Stimulated activated CD8-positive, alpha-beta memory T cell treated with anti-CD3 and anti-CD28 coated beads, Interleukin-12 subunit alpha, Interleukin-12 subunit beta, amount 100 ng/mL, for 24 hours (primary cell): ENCODE data around the gene BBS9.
"Not testable (repeated sequence)": the region's sequence is repeated elsewhere in the genome, so short reads cannot be mapped to it uniquely, and the experiment has no call there.

Experiments used
- DNase-seq: peaks from one replicate; pipeline ENCODE4 v3.0.0-alpha.2; 2020; ENCODE audit errors: extremely low read depth

BBS9 gene

DNA sequence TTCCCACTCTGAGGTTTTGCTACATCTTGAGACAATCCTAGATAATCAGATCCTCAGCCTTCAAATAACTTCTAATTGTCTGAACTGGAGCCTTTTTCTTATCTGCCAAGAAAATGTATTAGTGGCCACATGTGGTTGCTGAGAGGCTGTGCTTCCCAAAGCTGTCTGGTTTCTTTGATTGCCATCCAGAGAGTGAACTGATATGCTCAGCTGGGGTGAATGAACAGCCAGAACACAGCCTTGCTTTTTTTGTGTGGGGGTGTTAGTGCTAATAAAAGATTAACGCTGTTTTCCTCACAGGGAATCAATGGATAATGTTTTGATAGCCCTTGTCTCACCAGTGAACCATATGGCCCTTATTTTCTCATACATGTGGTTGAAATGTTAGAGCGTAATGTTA, 66.9 kb downstream of the BBS9 start:
- DNase-seq = no peak

GRCh38 chr7:33200282-33200681, 70.9 kb downstream of the BBS9 start:
- no peak for DNase-seq

- DNase-seq = no peak
Observed at GRCh38 chr7:33201821-33202220, 72.5 kb downstream of the BBS9 start.

DNA sequence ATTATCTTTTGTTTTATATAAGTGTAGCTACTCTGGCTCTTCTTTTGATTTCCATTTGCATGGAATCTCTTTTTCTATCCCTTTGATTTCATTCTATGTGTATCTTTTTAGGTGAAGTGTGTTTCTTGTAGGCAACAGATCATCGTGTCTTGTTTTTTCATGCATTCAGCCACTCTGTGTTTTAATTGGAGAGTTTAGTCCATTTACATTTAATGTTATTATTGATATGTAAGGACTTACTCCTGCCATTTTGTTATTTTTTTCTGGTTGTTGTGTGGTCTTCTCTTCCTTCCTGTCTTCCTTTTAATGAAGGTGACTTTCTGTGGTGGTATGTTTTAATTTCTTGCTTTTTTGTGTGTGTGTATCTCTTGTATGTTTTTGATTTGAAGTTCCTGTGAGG, 81.6 kb downstream of the BBS9 start:
- no peak for DNase-seq

GRCh38 chr7:33212144-33212543, 82.8 kb downstream of the BBS9 start:
- DNase-seq = no peak

- DNase-seq = no peak
Observed at GRCh38 chr7:33215992-33216391, 86.6 kb downstream of the BBS9 start.

DNA sequence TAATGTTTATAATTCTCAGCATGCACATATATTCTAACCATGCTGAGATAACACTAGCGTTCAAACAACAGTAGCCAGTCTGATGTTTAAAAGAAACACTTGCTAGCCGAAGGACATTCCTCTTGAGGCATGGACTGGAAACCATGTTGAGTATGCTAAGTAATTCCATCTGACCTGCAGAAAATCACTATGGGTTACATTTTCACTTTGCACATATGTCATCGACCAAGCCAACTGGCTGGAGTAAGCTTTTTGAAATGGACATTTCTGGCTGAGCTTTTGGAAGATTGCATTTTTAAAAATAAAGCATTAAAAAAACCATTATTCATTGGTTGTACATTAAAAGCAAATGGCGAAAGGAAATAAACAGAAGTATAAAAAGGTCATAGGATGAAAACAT, 88.2 kb downstream of the BBS9 start:
- DNase-seq = no peak

GRCh38 chr7:33218841-33219535, 89.6 kb downstream of the BBS9 start:
- DNase-seq = not testable (repeated sequence)

DNA sequence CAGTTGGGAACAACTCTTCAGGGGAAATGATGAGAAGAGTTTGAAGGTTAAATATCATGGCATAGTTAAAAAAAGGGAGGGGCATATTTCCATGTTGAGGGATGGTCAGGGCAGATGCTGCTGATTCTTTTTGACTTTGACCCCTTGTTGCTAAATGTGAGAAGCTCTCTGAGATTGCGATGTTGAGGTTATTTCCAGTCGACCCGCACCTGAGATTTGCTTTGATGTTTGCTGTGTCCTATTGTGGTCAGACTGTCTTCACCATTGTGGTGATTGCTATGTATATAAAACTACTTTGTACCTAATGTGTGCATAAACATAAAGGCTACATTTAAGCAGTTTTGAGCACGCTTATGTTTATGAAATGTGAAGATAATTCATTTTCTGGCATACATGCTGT, 90.9 kb downstream of the BBS9 start:
- no peak for DNase-seq

DNA sequence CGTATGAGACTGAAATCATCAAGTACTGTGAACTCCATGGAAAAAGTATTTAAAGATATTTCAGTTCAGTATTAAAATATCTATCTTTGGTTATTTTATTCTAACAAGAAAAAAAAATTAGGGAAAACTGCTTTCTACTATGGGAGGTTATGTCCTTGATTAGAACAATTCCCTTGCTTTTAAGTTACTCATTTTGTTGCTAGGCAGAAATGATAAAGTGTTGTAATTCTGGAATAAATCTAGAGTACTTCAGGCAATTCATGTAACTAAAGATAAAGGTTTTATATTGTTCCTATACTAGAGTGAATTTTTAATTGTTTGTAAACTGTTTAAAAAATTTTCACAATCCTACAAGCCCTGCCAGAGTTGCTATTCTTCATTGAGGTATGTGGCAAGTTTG, 92.0 kb downstream of the BBS9 start:
- DNase-seq = no peak

DNA sequence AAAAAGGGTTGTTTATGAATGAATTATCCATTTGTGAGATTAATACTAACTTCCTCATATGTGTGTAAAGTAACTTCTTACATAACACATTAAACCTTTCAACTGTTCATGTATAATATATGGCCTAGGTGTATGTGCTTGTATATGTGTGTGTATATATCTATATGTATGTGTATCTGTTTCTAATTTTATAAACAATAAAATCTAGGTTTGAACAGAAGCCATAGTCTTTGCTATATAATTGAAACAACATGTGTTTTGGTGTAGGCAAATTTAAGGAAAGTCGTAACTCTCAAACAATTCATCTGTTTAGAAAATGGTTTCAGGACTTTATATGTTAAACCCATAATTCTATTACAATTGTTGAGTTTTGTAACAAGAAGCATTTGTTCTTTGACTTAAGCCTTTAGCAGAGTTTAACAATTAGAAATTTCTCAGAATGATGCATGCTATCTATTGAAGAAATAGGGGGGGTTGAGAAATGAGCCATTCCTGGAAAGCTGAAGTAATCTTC, 103.3 kb downstream of the BBS9 start:
- DNase-seq = no peak

GRCh38 chr7:33233659-33234058, 104.3 kb downstream of the BBS9 start:
- DNase-seq = no peak

GRCh38 chr7:33237036-33237435, 107.7 kb downstream of the BBS9 start:
- DNase-seq = no peak

DNA sequence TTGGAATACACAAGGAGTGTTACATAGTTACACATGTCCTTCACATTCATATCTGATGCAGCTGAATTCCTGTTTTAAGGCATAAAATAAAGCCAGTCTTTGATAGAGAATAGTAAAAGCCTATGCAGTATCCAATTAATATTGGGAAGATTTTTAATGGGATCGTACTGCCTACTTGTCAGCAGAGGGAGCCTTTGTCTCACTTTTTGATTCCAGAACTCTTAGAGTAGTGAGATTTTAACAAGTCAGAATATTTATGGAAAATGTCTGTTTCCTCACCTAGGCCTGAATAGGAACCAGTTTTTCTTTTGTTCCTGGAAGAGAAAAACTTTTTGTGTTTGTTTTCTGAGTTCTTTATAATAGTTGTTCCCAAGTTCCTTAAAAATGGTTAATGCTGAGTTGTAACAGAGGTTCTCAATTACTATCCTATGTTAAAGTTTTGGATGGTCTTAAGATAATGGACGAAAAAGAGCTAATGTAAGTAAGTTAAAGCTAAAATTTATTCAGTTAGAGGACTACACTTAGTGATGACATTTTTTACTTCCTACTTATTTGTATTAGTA, 114.0 kb downstream of the BBS9 start:
- no peak for DNase-seq

- no peak for DNase-seq
Observed at GRCh38 chr7:33248671-33249070, 119.3 kb downstream of the BBS9 start.

DNA sequence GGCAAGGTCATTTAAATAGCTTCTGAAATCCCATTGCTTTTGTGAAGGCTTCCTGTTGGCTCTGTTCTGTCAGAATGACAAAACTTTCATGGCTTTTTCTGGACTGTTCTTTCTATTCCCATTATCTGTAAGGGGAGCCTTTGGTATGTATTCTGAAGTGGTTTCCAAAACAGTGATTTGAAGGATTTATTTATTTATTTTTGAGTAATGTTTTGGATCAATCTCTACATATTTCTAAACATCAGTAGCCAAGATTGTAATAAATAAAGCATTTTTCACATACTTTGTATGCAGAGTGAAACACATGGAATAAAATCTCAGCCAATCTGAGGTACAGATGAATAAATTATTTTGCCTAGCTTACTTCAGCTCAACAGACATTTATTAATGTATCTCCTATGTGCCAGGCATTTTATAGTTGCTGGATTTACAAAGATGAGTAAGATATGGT, 121.1 kb downstream of the BBS9 start:
- no peak for DNase-seq

GRCh38 chr7:33251301-33251700, 121.9 kb downstream of the BBS9 start:
- DNase-seq = no peak

- DNase-seq = no peak
Observed at GRCh38 chr7:33258491-33258951, 129.2 kb downstream of the BBS9 start.

DNA sequence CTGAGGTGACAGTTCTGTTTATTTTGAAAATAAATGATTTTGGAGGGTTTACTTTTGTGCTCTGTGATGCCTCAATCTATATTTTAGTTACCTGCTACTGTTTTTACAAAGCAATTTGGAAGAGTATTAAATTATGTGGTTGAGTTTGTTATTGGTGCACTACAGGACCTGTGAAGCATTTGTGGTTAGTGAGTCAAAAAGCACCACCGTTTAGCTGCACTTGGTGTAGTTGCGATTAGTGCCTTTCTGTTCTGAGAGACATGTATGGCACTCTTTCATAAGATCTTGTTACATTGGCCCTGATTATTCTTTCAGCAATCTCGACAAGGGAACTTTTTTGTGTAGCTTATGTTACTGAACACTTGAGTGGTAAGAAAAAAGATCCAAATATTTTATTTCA, 132.2 kb downstream of the BBS9 start:
- no peak for DNase-seq

- no peak for DNase-seq
Observed at GRCh38 chr7:33262476-33262875, 133.1 kb downstream of the BBS9 start.

GRCh38 chr7:33271839-33272371, 142.5 kb downstream of the BBS9 start:
- not testable (repeated sequence) for DNase-seq

DNA sequence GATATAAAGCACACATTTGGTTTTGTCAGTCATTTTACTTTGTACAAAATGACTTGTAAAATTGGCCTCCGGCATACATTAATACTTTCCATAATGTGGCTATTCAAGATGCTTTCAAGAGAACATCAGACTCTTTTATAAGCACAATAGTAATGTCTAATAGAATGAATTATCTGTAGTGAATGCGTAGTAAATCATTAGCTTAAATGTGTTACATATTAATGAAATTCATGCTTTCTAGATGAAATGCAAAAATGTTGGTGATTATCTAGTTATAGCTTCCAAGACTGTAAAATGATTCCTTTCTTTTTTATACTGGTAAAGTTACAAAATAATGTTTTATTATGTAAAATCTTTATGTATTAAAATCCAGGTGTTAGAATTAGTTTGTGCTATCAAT, 144.0 kb downstream of the BBS9 start:
- DNase-seq = no peak

- DNase-seq = no peak
Observed at GRCh38 chr7:33276325-33276724, 147.0 kb downstream of the BBS9 start.
